ENCODE data around the gene WSCD1.

The WSCD1 gene

GRCh38 chr17:6160911-6161855, 91.0 kb downstream of the WSCD1 start:
- no peak overlapping the region for H3K4me3 ChIP-seq (ENCODE audit: control insufficient read depth, low read depth, low read length)
- no peak for DNase-seq (ENCODE audit: low read depth)
- TF ChIP-seq CTCF (conservative IDR thresholded peaks at IDR 0.05; ENCODE audit: control insufficient read depth, insufficient read depth, low read depth, low read length): no peak

GRCh38 chr17:6162216-6162615, 92.0 kb downstream of the WSCD1 start:
- no peak for TF ChIP-seq CTCF (conservative IDR thresholded peaks at IDR 0.05; ENCODE audit: control insufficient read depth, insufficient read depth, low read depth, low read length)
- DNase-seq (ENCODE audit: low read depth): no peak
- no peak overlapping the region for H3K4me3 ChIP-seq (ENCODE audit: control insufficient read depth, low read depth, low read length)

- no peak for DNase-seq (ENCODE audit: low read depth)
- no peak overlapping the region for H3K4me3 ChIP-seq (ENCODE audit: control insufficient read depth, low read depth, low read length)
- TF ChIP-seq CTCF (conservative IDR thresholded peaks at IDR 0.05; ENCODE audit: control insufficient read depth, insufficient read depth, low read depth, low read length): no peak
These were observed 92.7 kb downstream of the WSCD1 start for GRCh38 chr17:6162892-6163291.

- H3K4me3 ChIP-seq (ENCODE audit: control insufficient read depth, low read depth, low read length): no peak overlapping the region
- peak; percentile 32 for DNase-seq (ENCODE audit: low read depth)
- TF ChIP-seq CTCF (conservative IDR thresholded peaks at IDR 0.05; ENCODE audit: control insufficient read depth, insufficient read depth, low read depth, low read length): no peak
These were observed 93.6 kb downstream of the WSCD1 start for GRCh38 chr17:6163612-6164333.

GRCh38 chr17:6164996-6165395, 94.8 kb downstream of the WSCD1 start:
- no peak for DNase-seq (ENCODE audit: low read depth)
- no peak for TF ChIP-seq CTCF (conservative IDR thresholded peaks at IDR 0.05; ENCODE audit: control insufficient read depth, insufficient read depth, low read depth, low read length)
- H3K4me3 ChIP-seq (ENCODE audit: control insufficient read depth, low read depth, low read length): no peak overlapping the region

GRCh38 chr17:6165806-6166205, 95.6 kb downstream of the WSCD1 start:
- no peak for DNase-seq (ENCODE audit: low read depth)
- TF ChIP-seq CTCF (conservative IDR thresholded peaks at IDR 0.05; ENCODE audit: control insufficient read depth, insufficient read depth, low read depth, low read length): no peak
- H3K4me3 ChIP-seq (ENCODE audit: control insufficient read depth, low read depth, low read length): no peak overlapping the region
